Brain pericyte (primary cell): Measurements from ENCODE around the gene PUS3.
"Not testable (repeated sequence)": the region's sequence is repeated elsewhere in the genome, so short reads cannot be mapped to it uniquely, and the experiment has no call there.

ENCODE experiments used
- DNase-seq: peaks from one replicate; pipeline ENCODE4 v3.0.0-alpha.2; 2012; ENCODE audit warnings: low read depth, low spot score

PUS3 gene

DNA sequence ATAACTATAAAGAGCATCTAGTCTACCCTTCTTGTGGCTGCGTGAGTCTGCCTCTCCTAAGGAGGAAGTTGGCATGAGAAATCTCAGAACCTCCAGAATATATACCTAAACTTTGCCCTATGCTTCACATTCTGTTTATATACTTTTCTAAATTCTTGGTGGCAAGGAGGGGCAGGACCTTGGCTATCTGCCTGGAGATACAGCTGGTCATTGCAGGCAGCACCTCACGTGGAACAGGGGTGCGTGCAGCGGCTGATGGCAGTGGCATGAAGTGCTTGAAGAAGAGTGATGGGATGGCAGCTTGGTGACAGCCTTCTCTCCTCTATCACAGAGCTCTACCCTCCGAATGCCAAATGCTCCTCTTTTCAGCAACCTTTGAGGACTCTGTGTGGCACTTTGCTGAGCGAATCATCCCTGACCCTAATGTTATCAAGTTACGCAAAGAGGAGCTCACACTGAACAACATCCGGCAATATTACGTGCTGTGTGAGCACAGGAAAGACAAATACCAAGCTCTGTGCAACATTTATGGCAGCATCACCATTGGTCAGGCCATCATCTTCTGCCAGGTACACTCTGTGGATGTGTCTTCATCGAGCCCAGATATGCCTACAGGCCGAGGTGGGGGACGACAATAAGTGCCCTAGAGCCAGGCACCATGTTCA lies 13.8 kb upstream of the PUS3 start:
- DNase-seq = no peak

- not testable (repeated sequence) for DNase-seq
Measured at GRCh38 chr11:125914601-125915000, 11.6 kb upstream of the PUS3 start.

DNA sequence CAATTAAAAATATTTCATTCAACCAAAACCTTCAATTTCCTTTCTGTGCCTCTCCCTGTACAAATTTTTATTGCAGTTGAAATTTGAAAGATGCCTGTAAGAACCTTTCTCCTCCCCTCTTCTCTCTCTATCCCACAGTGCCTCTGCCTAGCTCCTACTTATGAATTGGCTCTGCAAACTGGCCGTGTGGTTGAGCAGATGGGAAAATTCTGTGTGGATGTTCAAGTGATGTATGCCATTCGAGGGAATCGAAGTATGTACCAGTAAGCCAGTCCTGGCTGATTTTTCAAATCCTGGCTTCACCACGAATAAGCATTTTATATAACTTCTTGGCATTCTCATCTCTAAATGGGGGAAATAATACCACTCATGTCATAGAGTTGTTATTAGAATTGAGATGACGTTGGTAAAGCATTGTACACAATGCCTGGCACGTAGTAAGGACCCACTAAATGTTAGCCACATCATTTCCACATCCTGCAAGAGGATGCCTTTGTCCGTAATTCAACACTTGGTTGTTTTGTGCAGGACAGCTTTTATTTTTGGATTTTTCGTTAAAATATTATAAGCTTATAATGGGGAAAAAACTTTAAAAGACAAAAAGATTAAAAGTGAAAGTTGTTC lies 7.3 kb upstream of the PUS3 start:
- no peak for DNase-seq

- DNase-seq = no peak
Measured at GRCh38 chr11:125904678-125905077, 1.7 kb upstream of the PUS3 start.

DNA sequence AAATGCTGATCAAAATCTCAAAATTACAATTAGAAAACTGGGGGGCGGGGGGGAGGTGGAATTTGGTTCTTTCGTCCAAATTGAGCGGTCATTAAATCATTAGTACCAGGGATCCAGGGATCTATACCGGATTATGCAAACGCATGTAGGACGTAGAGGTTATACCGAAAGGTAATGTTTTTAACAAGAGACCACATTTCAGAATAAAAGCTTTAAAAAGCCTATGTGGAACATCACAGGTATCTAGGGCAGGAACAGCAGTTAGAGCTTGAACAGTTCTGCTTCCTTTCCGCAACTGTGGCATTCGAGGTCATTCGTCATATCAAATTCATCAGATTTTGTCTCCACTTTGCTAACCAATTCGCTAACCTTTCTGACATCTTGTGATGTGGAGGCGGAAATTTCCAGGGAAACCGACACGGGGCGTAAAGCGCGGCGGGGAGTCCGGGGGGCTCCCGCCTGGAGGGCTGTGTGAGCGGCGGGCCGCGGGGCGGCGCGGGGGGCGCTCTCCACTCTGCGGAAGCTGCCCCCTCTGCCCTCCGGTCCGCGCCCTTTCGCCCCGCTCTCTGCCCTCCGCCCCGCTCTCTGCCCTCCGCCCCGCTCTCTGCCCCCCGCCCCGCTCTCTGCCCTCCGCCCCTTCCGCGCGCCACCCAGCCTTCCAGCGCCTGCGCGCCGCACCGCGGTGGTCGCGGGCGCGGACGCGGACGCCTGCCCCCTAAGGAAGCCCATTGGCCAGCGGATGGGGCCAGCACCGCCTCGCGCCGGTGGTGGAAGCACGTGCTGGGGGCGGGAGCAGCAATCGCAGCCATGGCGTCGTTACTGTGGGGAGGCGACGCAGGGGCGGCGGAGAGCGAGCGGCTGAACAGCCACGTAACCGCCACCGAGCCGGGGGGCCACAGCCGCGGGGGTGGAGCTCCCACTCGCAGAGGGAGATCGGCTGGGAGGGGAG lies 979 bp upstream of the PUS3 start, which contains the start of gene DDX25:
TSS of gene DDX25 (plus strand) at position 798 of the 949 bp plus-strand sequence. CDS start at position 808, 10 bp downstream.
- DNase-seq = no peak

GRCh38 chr11:125902277-125902926 lies 604 bp downstream of the PUS3 start:
- no peak for DNase-seq

GRCh38 chr11:125901872-125902271 lies 1.1 kb downstream of the PUS3 start:
- no peak for DNase-seq

GRCh38 chr11:125892994-125893393 lies 10.0 kb downstream of the PUS3 start:
- DNase-seq = no peak

GRCh38 chr11:125892071-125892470 lies 10.9 kb downstream of the PUS3 start:
- DNase-seq = no peak

DNA sequence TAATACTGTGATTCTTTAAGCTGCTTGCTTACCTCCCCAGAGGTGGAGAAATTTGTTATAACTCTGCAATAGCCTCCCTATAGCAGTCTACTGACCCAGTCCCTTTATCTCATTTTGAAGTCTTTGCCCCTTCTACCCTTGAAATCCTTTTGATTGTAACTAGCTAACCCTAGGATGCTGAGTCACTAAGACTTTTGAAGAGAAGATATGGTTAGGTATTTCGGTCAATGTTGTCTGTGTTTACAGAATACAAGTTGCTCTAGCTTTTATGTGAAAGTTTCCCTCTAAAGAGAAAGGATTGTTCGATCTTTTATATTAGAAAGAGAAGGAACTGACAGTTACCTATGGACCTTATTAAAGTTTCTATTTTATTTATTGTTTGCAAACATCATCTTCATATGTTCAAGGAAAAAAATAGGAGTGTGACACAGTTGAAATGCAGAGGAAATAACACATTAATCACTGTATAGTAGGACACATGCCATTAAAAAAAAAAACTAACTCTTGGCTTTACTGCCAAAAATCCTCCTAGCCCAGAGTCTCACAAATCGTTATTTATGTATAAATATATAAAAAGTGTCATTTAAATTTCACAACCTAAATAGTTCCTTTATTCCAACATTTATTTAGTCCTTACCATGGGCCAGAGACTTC lies 12.4 kb downstream of the PUS3 start:
- no peak for DNase-seq

DNA sequence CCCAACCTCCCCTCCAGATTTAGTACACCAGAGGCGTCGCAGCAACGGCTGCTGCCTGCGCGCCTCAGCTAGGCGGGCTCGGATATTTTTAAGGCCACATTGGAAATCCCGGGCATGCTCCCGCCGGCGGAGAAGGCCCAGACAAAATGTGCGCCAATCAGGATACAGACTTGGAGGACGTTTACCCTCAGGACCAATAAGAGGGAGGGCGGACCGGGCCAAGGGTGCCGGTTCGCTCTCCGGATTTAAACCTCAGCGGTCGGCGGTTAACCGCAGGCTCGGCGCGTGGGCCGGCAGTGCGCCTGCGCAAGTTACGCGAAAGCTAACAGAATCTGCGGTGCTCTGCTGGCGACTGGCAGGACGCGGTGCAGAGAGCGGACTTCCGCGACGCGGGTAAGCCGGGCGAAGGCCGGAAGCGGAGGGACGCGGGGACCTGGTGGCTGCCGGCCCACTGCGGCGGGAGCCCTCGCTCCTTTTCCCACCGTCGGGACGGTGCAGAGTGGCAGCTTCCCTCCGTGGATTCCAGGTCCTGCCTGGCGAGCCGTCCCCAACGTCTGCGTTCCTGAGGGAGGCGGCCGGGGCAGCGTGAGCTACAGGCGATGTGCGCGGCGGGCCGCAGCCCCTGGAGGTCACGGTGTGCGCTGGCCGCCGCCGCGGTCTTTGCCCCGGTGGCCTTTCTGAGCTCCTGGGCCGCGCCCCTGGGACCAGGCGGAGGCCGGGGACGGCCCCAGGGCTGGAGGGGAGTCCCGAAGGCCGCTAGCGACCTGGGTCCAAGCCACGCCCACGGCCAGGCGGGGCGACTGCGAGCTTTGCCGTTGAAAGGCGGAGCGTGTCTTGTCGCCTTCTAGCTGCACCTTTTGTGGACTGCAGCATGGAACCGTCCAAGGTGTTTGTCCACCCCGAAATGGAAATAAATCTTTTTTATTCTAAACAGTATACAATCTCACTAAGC lies 15.4 kb downstream of the PUS3 start, which contains the start of gene HYLS1:
TSS of gene HYLS1 (plus strand) at position 296 of the 952 bp plus-strand sequence. CDS start 11,701 bp downstream, outside the sequence.
- peak; percentile 91 for DNase-seq

DNA sequence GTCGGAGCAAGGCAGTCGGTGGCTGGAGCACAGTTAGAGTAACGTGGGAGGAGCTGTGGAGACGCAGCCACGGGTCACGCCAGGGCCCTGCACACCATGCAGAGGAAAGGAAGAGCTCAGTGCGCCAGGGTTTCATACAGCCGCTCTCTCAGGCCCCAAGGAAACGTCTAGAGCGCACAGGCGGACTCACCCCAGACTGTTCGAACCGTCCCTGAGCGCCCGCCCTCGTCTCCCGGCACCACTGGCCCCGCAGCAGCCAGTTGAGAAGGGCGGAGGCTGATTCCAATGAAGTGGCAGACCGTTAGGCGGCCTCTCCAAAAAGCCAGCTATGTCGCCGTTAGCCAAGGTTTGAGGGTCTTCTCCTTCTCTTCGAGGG lies 16.0 kb downstream of the PUS3 start:
- DNase-seq = no peak

DNA sequence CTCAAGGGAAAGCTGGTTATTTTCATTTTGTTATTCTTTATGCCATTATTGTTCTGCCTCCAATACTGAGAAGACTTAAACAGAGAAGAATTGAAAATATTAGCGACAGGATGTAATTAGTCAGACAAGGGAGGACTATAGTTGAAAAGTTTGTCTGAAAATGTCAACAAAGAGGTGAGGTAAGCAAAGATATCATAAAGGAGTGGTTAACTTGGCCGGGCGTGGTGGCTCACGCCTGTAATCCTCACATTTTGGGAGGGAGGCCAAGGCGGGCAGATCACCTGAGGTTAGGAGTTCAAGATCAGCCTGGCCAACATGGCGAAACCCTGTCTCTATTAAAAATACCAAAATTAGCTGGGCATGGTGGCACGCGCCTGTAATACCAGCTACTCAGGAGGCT lies 19.6 kb downstream of the PUS3 start:
- no peak for DNase-seq

DNA sequence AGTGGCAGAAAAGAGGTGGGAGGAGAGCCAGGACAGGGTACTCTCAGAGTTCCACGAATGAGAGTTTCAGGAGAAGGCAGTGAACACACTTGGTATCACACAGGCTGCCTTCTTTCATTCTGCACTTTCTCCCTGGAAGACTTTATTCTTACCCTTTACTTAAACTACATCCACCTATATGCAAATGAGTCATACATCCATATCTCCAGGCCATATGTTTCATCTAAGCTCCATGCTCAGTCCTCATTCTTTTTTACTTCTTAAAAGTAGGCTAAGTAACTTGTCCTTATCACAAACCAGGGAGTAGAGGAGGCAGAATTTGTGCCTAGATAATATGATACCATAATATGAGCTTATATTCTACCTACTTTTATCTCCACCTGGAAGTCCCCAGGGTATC lies 21.7 kb downstream of the PUS3 start:
- no peak for DNase-seq

GRCh38 chr11:125874556-125875124 lies 28.4 kb downstream of the PUS3 start:
- DNase-seq = peak; percentile 22

DNA sequence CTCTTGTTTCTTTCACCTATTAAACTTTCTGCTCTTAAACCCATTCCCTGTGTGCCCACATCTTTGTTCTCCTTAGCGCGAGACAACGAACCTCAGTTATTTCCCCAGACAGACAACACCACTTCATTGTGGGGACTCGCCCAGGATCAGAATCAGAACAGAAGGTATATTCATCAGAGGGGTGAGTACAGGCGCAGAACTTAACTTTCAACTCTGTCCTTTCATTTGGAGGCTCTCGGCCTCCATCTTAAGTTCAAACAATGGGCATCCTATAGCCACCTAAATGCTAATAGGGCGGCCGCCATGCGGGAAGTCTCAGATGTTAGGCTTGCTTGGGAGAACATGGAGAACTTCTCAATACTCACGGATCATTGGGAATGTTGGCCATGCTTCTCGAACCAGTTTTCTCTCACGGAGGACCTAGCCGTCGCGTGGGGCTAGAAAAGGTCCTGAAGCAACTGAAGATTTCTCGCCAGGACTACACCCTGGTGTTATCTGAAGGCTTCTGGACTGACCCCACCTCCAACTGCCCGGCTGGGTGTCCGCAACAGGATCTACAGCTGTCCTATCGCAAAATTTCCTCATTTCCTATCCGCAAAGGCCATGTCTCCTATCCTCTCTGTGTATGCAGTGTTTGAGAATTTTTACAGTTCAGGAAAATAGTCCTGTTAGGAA lies 29.0 kb downstream of the PUS3 start:
- no peak for DNase-seq

GRCh38 chr11:125872138-125872491 lies 30.9 kb downstream of the PUS3 start:
- no peak for DNase-seq

- DNase-seq = no peak
Measured at GRCh38 chr11:125871391-125872137, 31.4 kb downstream of the PUS3 start.
